Breast epithelium (tissue), 4 donors: ENCODE measurements around the gene FAM228B. TPM values are rescaled to one million over a fixed set of nuclear protein-coding genes. Genes with fewer than 3 reads are reported as not detected.

Experiments used
- DNase-seq, 2 donors: peaks; one replicate each; pipeline ENCODE4 v3.0.0-alpha.2; 2019; ENCODE audit warnings: low spot score in 2 of 2
- H3K27ac ChIP-seq, 2 donors: fragments of 200-600 bp; sonication (generic) in 1 of 2; one replicate each; pipeline ENCODE4 v1.5.1; 2016 to 2019; ENCODE audit warnings: mild to moderate bottlenecking in 1 of 2
- H3K27me3 ChIP-seq, 2 donors: fragments of 200-600 bp; sonication (generic) in 1 of 2; one replicate each; pipeline versions ENCODE4 v1.5.1 to v1.6.0; 2017 to 2019; ENCODE audit warnings: control low read depth in 1 of 2, mild to moderate bottlenecking in 1 of 2
- H3K36me3 ChIP-seq: fragments of 200-600 bp; one replicate; pipeline ENCODE4 v1.5.1; 2019
- H3K4me1 ChIP-seq, 2 donors: fragments of 200-600 bp; sonication (generic); one replicate each; pipeline ENCODE4 v1.5.1; 2016 to 2019; ENCODE audit warnings: control low read depth in 1 of 2
- H3K4me3 ChIP-seq, 3 donors: fragments of 200-600 bp; sonication (generic); 1 replicate in 2 of 3; 2 replicates in 1 of 3; pipeline ENCODE4 v1.5.1; 2016 to 2019; ENCODE audit warnings: mild to moderate bottlenecking in 3 of 3, moderate library complexity in 2 of 3
- H3K9me3 ChIP-seq, 2 donors: fragments of 200-600 bp; sonication (generic) in 1 of 2; one replicate each; pipeline ENCODE4 v1.5.1; 2016 to 2019; ENCODE audit warnings: control low read depth in 1 of 2
- POLR2A ChIP-seq: fragments of 450-650 bp; IDR thresholded peaks from one replicate; pipeline ENCODE4 v1.6.1; 2016; ENCODE audit warnings: antibody characterized with exemption, mild to moderate bottlenecking, moderate library complexity
- POLR2AphosphoS5 ChIP-seq, 3 donors: sonication (generic); formaldehyde crosslinking; IDR thresholded peaks; one replicate each; pipeline ENCODE4 v1.6.1; 2017; ENCODE audit warnings: antibody characterized with exemption in 3 of 3
- intact Hi-C: fragments of 100-400 bp; cut with DNase I; formaldehyde crosslinking; loops from one replicate; pipeline ENCODE4 v1.15.1; 2023; ENCODE audit warnings: low total_unique reads
- total RNA-seq, 3 donors: library from RNA; depleted of rRNA; stranded (reverse); fragments of >200 nt; gene quantifications; one replicate each; pipeline ENCODE4 v1.1.0, GENCODE V29; 2016
- TF ChIP-seq, protein P1 (sequence below), 3 donors: fragments of 450-650 bp; IDR thresholded peaks; one replicate each; pipeline ENCODE4 v1.5.1; 2016 to 2017; ENCODE audit warnings: antibody characterized with exemption in 3 of 3, mild to moderate bottlenecking in 3 of 3, moderate library complexity in 3 of 3

Gene FAM228B
- total RNA-seq, 3 donors from 2014 or later = 23.7 to 46.2 (median 30.9) TPM

DNA sequence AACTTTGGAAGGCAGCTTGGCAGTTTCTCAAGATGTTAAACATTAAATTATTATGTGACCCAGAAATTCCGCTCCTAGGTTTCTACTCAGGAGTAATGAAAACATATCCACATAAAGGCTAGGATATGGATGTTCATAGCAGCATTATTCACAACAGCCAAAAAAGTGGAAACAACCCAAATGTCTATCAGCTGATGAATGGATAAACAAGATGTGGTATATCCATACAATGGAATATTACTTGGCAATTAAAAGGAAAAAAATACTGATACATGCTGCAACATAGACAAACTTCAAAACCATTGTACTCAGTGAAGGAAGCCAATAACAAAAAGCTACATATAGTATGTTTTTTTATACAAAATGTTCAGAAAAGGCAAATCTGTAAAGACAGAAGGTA, 39.2 kb downstream of the FAM228B start:
- DNase-seq = no peak
- Histone ChIP-seq H3K27me3 (no peaks in the 10 kb centered on the region), H3K9me3 (no peaks in the 10 kb centered on the region), H3K36me3 (no peaks in the 10 kb centered on the region), H3K4me3 (no peak overlapping the region), H3K4me1 (no peaks in the 10 kb centered on the region), H3K27ac (no peak overlapping the region)
- TF ChIP-seq, protein P1, sequence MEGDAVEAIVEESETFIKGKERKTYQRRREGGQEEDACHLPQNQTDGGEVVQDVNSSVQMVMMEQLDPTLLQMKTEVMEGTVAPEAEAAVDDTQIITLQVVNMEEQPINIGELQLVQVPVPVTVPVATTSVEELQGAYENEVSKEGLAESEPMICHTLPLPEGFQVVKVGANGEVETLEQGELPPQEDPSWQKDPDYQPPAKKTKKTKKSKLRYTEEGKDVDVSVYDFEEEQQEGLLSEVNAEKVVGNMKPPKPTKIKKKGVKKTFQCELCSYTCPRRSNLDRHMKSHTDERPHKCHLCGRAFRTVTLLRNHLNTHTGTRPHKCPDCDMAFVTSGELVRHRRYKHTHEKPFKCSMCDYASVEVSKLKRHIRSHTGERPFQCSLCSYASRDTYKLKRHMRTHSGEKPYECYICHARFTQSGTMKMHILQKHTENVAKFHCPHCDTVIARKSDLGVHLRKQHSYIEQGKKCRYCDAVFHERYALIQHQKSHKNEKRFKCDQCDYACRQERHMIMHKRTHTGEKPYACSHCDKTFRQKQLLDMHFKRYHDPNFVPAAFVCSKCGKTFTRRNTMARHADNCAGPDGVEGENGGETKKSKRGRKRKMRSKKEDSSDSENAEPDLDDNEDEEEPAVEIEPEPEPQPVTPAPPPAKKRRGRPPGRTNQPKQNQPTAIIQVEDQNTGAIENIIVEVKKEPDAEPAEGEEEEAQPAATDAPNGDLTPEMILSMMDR (IDR thresholded peaks at IDR 0.05) = no peak
- no peak for TF ChIP-seq POLR2AphosphoS5 (IDR thresholded peaks at IDR 0.05)
- no peak for TF ChIP-seq POLR2A
- intact Hi-C loops = no loop called here

DNA sequence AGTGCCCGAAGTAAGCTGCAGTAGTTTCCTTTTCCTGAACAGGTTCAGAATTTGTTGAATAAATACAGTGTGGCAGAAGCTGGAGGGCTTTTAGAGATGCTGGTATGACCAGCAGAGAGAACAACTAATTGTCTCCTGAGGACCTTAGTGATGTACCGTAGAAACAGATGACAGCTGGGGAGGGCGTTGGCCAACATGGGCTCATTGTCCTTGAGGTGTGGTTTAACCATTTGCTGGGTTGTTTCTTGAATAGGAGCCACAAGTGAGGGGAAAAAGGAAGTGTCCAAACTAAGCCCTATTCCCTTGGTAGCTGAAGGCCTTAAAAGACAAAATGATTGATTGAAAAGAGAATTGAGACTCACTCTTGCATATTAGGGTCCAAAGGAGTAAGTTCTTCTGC, 39.9 kb downstream of the FAM228B start:
- Histone ChIP-seq H3K36me3 (no peaks in the 10 kb centered on the region), H3K4me1 (no peaks in the 10 kb centered on the region), H3K4me3 (no peak overlapping the region), H3K9me3 (no peaks in the 10 kb centered on the region), H3K27ac (no peak overlapping the region), H3K27me3 (no peaks in the 10 kb centered on the region)
- no peak for DNase-seq
- TF ChIP-seq, protein P1 (IDR thresholded peaks at IDR 0.05) = no peak
- TF ChIP-seq POLR2A (no peak), POLR2AphosphoS5 (IDR thresholded peaks at IDR 0.05) (no peak)
- intact Hi-C loops = loop anchor here (1.0 kb wide), 1 partner anchor 22 kb away; no protein-coding TSS in a partner anchor

DNA sequence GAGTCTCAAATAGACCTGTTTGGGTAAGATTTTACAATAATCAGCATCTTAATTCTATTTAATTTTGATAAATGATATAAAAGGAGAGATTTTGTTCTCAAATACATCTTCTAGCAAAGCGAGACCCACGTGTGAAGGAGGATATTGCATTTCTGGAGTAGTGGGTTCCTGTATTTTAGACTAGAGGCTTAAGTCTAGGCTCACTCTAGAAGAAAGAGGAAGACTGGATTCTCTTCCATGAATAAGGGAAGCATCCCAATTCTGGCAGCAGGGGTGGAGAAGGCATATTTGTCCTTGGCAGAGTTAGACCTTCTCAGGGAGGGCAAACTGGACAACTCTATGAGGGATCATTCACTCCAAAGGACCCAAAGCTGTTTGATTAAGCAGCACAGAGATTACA, 40.3 kb downstream of the FAM228B start:
- intact Hi-C loops = loop anchor here (1.0 kb wide), 1 partner anchor 22 kb away; no protein-coding TSS in a partner anchor
- no peak overlapping the region for H3K27ac ChIP-seq
- H3K4me1 ChIP-seq = no peaks in the 10 kb centered on the region
- no peaks in the 10 kb centered on the region for H3K9me3 ChIP-seq
- H3K4me3 ChIP-seq = no peak overlapping the region
- no peaks in the 10 kb centered on the region for H3K27me3 ChIP-seq
- H3K36me3 ChIP-seq = no peaks in the 10 kb centered on the region
- TF ChIP-seq, protein P1 (IDR thresholded peaks at IDR 0.05) = no peak
- TF ChIP-seq POLR2A (no peak), POLR2AphosphoS5 (IDR thresholded peaks at IDR 0.05) (no peak)
- DNase-seq = no peak

DNA sequence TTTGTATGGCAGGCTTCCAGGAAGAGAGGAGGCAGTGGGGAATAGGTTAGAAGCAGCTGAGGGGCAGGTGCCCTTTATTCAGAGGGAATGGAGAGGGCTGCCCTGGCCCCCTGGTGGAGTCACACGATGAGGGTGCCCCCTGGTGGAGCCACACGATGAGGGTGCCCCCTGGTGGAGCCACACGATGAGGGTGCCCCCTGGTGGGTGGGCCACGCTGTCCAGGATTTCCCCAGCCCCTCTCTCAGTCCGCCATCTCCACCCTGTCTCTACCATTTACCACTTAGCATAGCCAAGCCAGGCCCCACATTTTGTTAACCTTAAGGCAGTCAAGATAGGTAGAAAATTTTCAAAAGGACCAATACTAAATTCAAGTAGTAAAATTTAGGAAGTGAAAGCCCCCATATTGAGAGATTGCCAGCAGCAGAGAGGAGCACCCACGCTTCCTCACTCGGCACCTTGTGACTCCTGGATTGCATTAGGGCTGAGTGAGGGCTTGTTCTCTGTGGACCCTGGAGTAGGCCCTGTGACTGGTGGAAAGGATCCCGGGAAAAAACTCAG, 41.2 kb downstream of the FAM228B start:
- TF ChIP-seq, protein P1 (IDR thresholded peaks at IDR 0.05) = peak in 1 of 3 donors; percentile 52
- TF ChIP-seq POLR2A = no peak
- DNase-seq = no peak
- H3K4me3 ChIP-seq = no peak overlapping the region
- intact Hi-C loops = no loop called here
- H3K4me1 ChIP-seq = no peaks in the 10 kb centered on the region
- no peaks in the 10 kb centered on the region for H3K9me3 ChIP-seq
- no peaks in the 10 kb centered on the region for H3K27me3 ChIP-seq
- H3K27ac ChIP-seq = no peak overlapping the region
- H3K36me3 ChIP-seq = no peaks in the 10 kb centered on the region

DNA sequence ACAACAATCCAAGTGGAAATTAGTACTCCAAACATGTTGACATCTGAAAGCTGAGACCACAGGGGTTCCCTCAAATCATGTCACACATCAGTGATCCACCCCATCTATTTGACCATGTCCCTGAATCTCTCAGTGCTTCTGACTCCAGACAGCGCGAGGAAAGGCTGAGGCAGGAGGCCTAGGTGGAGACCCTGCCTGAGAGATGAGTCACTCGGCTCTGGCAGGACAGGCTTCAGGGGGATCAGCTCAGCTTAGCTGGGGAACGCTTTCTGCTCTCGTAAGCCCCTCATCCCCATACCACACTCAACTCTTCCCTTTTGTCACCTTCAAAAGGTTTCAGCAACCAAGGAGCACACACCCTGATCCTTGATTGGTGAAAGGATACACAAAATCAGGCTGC, 45.8 kb downstream of the FAM228B start:
- Histone ChIP-seq H3K27ac (no peak overlapping the region), H3K9me3 (no peaks in the 10 kb centered on the region), H3K27me3 (no peaks in the 10 kb centered on the region), H3K4me3 (no peak overlapping the region), H3K36me3 (no peaks in the 10 kb centered on the region), H3K4me1 (no peaks in the 10 kb centered on the region)
- intact Hi-C loops = no loop called here
- no peak for DNase-seq
- TF ChIP-seq, protein P1 (IDR thresholded peaks at IDR 0.05) = no peak
- TF ChIP-seq POLR2A = no peak
- no peak for TF ChIP-seq POLR2AphosphoS5 (IDR thresholded peaks at IDR 0.05)
